Coronary artery (tissue), 2 donors: ENCODE measurements around the gene ERFL.

Experiments used
- DNase-seq: peaks from one replicate; pipeline ENCODE4 v3.0.0-alpha.2; 2017; ENCODE audit warnings: low spot score
- H3K27ac ChIP-seq, 2 donors: fragments of 200-600 bp; sonication (generic); one replicate each; pipeline ENCODE4 v1.5.1; 2016 to 2019
- H3K4me3 ChIP-seq: fragments of 200-600 bp; sonication (generic); 2 replicates; pipeline ENCODE4 v1.5.1; 2016; ENCODE audit warnings: mild to moderate bottlenecking, moderate library complexity
- CTCF ChIP-seq: fragments of 200-600 bp; sonication (generic); IDR thresholded peaks from one replicate; pipeline ENCODE4 v1.5.1; 2019; ENCODE audit warnings: antibody characterized with exemption

ERFL gene

GRCh38 chr19:41906271-41906670 is 22.0 kb downstream of the ERFL start:
- no peak for TF ChIP-seq CTCF
- H3K27ac ChIP-seq, result no peak overlapping the region
- no peak overlapping the region for H3K4me3 ChIP-seq
- DNase-seq, result no peak

- H3K27ac ChIP-seq, result no peak overlapping the region
- DNase-seq, result no peak
- no peak overlapping the region for H3K4me3 ChIP-seq
- TF ChIP-seq CTCF, result no peak
Observed at GRCh38 chr19:41905273-41906002, 22.8 kb downstream of the ERFL start.

- no peak overlapping the region for H3K4me3 ChIP-seq
- no peak overlapping the region for H3K27ac ChIP-seq
Observed at GRCh38 chr19:41904118-41904870, 24.0 kb downstream of the ERFL start.

GRCh38 chr19:41903193-41903953 is 24.9 kb downstream of the ERFL start:
- TF ChIP-seq CTCF, result no peak
- Histone ChIP-seq H3K4me3 (no peak overlapping the region), H3K27ac (no peak overlapping the region)
- DNase-seq, result no peak

More at GRCh38 chr19:41904118-41904870, 24.0 kb downstream of the ERFL start:
- DNase-seq, result no peak
- TF ChIP-seq CTCF, result no peak

- no peak for DNase-seq
- Histone ChIP-seq H3K4me3 (no peak overlapping the region), H3K27ac (no peak overlapping the region)
- TF ChIP-seq CTCF, result no peak
Observed at GRCh38 chr19:41902594-41902993, 25.7 kb downstream of the ERFL start.

- H3K4me3 ChIP-seq, result no peak overlapping the region
- no peak overlapping the region for H3K27ac ChIP-seq
- DNase-seq, result no peak
- TF ChIP-seq CTCF, result no peak
Observed at GRCh38 chr19:41901707-41902360, 26.4 kb downstream of the ERFL start.
